ENCODE results near the gene CLASP1.

DNA sequence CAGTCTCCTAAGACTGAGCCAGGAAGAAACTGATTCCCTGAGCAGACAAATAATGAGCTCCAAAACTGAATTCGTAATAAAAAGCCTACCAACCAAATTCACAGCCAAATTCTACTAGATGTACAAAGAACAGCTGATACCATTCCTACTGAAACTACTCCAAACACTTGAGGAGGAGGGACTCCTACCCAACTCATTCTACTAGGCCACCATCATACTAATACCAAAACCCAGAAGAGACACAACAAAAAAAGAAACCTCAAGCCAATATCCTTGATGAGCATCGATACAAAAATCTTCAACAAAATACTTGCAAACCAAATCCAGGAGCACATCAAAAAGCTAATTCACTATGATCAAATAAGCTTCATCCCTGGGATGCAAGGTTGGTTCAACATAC is 98.6 kb downstream of the CLASP1 start:
- no peak for TF ChIP-seq POLR2A (IDR thresholded peaks at IDR 0.05; ENCODE audit: low read depth, low read length)
- TF ChIP-seq TAF1 (IDR thresholded peaks at IDR 0.05; ENCODE audit: low read depth, low read length), result no peak
- no peak for TF ChIP-seq POLR2AphosphoS5 (IDR thresholded peaks at IDR 0.05; ENCODE audit: low read depth, low read length)
- TF ChIP-seq SPI1 (IDR thresholded peaks at IDR 0.05; ENCODE audit: low read depth, low read length), result no peak
- no peak for TF ChIP-seq PAX5 (IDR thresholded peaks at IDR 0.05; ENCODE audit: insufficient read depth, low read length, severe bottlenecking)

All from GM12891 (cell line).